Duodenal mucosa (tissue), 2 donors: ENCODE results near the gene LPP.

Source experiments
- H3K27ac ChIP-seq: one replicate; pipeline ENCODE4 v1.7.0; 2013; ENCODE audit warnings: low read depth, low read length
- H3K27me3 ChIP-seq, 2 donors: one replicate each; pipeline ENCODE4 v1.7.0; 2013; ENCODE audit warnings: low read length in 2 of 2, control low read depth in 1 of 2; ENCODE audit not compliant: insufficient read depth in 2 of 2, control insufficient read depth in 1 of 2
- H3K36me3 ChIP-seq, 2 donors: one replicate each; pipeline ENCODE4 v1.7.0; 2013; ENCODE audit warnings: low read length in 2 of 2, control low read depth in 1 of 2; ENCODE audit not compliant: insufficient read depth in 2 of 2, control insufficient read depth in 1 of 2
- H3K4me1 ChIP-seq, 2 donors: one replicate each; pipeline ENCODE4 v1.7.0; 2013; ENCODE audit warnings: low read length in 2 of 2, control low read depth in 1 of 2; ENCODE audit not compliant: insufficient read depth in 2 of 2, control insufficient read depth in 1 of 2
- H3K4me3 ChIP-seq, 2 donors: one replicate each; pipeline ENCODE4 v1.7.0; 2013; ENCODE audit warnings: low read length in 2 of 2, low read depth in 1 of 2
- H3K9ac ChIP-seq, 2 donors: one replicate each; pipeline ENCODE4 v1.7.0; 2013; ENCODE audit warnings: low read length in 2 of 2, low read depth in 1 of 2
- H3K9me3 ChIP-seq, 2 donors: one replicate each; pipeline ENCODE4 v1.7.0; 2013; ENCODE audit warnings: low read length in 2 of 2, control low read depth in 1 of 2; ENCODE audit not compliant: control insufficient read depth in 1 of 2

The LPP gene

GRCh38 chr3:188165596-188165995 is 11.6 kb downstream of the LPP start:
- no peaks in the 10 kb centered on the region for H3K9me3 ChIP-seq
- no peak overlapping the region for H3K27ac ChIP-seq
- H3K27me3 ChIP-seq = no peaks in the 10 kb centered on the region
- H3K4me1 ChIP-seq = peaks cover 60 to 63% of the 10 kb centered on the region in 2 donors
- H3K36me3 ChIP-seq = no peaks in the 10 kb centered on the region
- no peak overlapping the region for H3K9ac ChIP-seq
- H3K4me3 ChIP-seq = peak overlapping the region; percentile 14 to 27

GRCh38 chr3:188166441-188166840 is 12.5 kb downstream of the LPP start:
- Histone ChIP-seq H3K4me1 (peaks cover 57 to 64% of the 10 kb centered on the region in 2 donors), H3K27ac (no peak overlapping the region), H3K36me3 (no peaks in the 10 kb centered on the region), H3K9me3 (no peaks in the 10 kb centered on the region), H3K4me3 (no peak overlapping the region), H3K9ac (no peak overlapping the region), H3K27me3 (no peaks in the 10 kb centered on the region)

GRCh38 chr3:188168186-188168585 is 14.2 kb downstream of the LPP start:
- Histone ChIP-seq H3K4me1 (peaks cover 47 to 48% of the 10 kb centered on the region in 2 donors), H3K36me3 (no peaks in the 10 kb centered on the region), H3K27ac (no peak overlapping the region), H3K9ac (no peak overlapping the region), H3K27me3 (no peaks in the 10 kb centered on the region), H3K9me3 (no peaks in the 10 kb centered on the region), H3K4me3 (no peak overlapping the region)

- no peaks in the 10 kb centered on the region for H3K27me3 ChIP-seq
- no peak overlapping the region for H3K4me3 ChIP-seq
- H3K9ac ChIP-seq = no peak overlapping the region
- no peak overlapping the region for H3K27ac ChIP-seq
- H3K4me1 ChIP-seq = peaks cover 43 to 45% of the 10 kb centered on the region in 2 donors
- H3K36me3 ChIP-seq = no peaks in the 10 kb centered on the region
- no peaks in the 10 kb centered on the region for H3K9me3 ChIP-seq
Measured at GRCh38 chr3:188168648-188169047, 14.7 kb downstream of the LPP start.

- Histone ChIP-seq H3K4me1 (peaks cover 35 to 45% of the 10 kb centered on the region in 2 donors), H3K9me3 (no peaks in the 10 kb centered on the region), H3K27ac (no peak overlapping the region), H3K36me3 (no peaks in the 10 kb centered on the region), H3K27me3 (no peaks in the 10 kb centered on the region), H3K4me3 (no peak overlapping the region), H3K9ac (no peak overlapping the region)
Measured at GRCh38 chr3:188169830-188170455, 16.0 kb downstream of the LPP start.

DNA sequence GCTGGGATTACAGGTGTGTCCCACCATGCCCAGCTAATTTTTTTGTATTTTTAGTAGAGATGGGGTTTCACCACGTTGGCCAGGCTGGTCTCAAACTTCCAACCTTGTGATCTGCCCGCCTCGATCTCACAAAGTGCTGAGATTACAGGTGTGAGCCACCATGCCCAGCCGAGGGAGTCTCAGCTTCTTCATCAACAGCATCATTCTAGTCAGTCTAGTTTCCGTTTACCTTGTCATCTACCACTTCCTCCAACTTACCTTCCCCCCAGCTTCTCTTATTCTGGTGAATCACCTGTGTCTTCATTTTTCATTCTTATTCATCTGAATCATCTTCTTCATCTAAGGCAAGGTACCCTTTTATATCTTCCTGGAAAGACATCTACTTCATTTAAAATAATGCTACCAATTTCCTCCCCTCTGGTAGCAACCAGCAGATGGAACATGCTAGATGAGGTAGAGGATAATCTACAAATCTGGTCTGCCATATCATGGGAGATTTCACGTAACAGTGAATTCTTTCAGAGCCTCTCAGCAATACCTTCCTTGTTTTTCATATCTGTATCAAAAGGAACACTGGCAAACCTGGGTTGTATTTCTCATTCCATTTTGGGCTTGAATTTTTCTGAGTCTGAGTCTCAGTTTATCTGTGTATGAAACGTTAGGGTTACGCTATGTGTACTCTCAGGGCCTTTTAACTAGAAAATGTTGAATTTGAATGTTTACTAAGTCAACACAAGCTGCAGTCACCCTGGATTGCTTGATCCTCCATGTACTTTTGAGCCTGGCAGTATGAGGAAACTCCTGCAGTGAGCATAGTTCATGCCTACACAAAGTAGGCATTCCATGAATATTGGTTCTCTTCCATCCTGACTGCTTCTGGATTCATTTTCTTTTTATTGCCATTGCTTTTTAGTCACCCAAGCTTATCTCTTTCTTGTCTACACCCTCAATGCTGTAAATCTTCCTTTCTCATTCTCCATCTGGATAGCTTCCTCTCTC is 16.8 kb downstream of the LPP start:
- Histone ChIP-seq H3K36me3 (peaks cover 0 to 2% of the 10 kb centered on the region in 2 donors), H3K27me3 (no peaks in the 10 kb centered on the region), H3K4me1 (peaks cover 32 to 42% of the 10 kb centered on the region in 2 donors), H3K27ac (no peak overlapping the region), H3K9me3 (no peaks in the 10 kb centered on the region), H3K4me3 (no peak overlapping the region), H3K9ac (no peak overlapping the region)

- Histone ChIP-seq H3K9me3 (no peaks in the 10 kb centered on the region), H3K4me1 (peaks cover 30 to 35% of the 10 kb centered on the region in 2 donors), H3K9ac (no peak overlapping the region), H3K27ac (no peak overlapping the region), H3K27me3 (no peaks in the 10 kb centered on the region), H3K36me3 (peaks cover 0 to 4% of the 10 kb centered on the region in 2 donors), H3K4me3 (no peak overlapping the region)
Measured at GRCh38 chr3:188171682-188172467, 17.9 kb downstream of the LPP start.

DNA sequence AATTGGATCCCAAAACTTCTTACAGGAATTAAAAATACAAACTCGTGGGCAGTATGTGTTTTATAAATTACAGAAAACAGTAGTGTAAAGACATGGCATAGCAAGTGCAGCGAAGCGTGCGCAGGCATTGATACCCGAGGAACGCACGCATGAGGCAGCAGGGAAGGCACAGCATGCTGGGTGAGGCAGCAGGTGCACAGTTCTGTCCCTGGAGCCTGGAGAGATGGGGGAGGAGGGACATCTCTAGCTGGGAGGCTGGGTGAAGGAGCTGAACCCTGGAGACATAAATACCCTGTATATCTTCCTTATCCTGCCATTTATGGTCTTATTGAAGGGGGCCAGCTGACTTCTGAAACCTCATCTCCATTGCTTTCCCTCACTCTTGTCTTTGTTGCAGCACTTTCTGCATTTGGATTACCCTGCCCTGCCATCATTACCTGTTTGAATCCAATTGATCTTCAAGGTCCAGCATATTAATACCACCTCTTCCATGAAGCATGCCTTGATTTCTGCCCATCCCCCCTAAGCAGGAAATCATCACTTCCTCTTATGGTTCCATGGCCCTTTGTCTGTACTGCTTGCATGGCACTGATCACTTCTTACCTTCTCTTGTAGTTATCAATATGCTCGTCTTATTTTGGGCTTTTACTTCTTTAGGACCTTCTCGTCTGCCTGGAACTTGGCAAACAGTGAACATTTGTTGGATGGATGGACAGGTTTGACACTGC is 20.5 kb downstream of the LPP start:
- no peak overlapping the region for H3K4me3 ChIP-seq
- H3K36me3 ChIP-seq = peaks cover 0 to 4% of the 10 kb centered on the region in 2 donors
- H3K27me3 ChIP-seq = no peaks in the 10 kb centered on the region
- H3K9ac ChIP-seq = no peak overlapping the region
- H3K4me1 ChIP-seq = peaks cover 44 to 49% of the 10 kb centered on the region in 2 donors
- H3K27ac ChIP-seq = no peak overlapping the region
- no peaks in the 10 kb centered on the region for H3K9me3 ChIP-seq

DNA sequence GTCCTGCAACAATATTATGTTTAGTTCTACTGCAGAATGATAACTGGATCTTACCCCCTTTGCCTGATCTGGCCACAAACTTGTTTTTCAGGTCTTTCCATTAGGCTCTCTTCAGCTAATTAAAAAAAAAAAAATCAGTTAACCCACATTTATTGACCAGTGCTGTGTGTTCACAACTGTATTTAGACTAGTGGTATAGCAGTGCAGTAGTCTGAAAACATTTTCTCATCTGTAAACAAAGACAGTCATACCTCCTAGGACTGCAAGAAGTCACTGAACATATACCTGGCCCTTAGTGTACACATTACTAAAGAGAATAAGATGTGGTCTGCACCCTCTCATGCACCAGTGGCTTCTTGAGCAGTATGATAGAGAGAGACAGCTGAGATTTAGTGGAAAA is 22.5 kb downstream of the LPP start:
- Histone ChIP-seq H3K4me3 (no peak overlapping the region), H3K9ac (no peak overlapping the region), H3K27me3 (no peaks in the 10 kb centered on the region), H3K9me3 (no peaks in the 10 kb centered on the region), H3K27ac (no peak overlapping the region), H3K36me3 (peaks cover 0 to 10% of the 10 kb centered on the region in 2 donors), H3K4me1 (peaks cover 33 to 38% of the 10 kb centered on the region in 2 donors)
